NCI-H345 treated with DMSO at 0.1 percent for 48 hours (cell line): Measurements from ENCODE around the gene KCNJ12.
A peak's percentile ranks its signal among the peaks of the same experiment; 100 is the strongest.
"Not testable (repeated sequence)": the region's sequence is repeated elsewhere in the genome, so short reads cannot be mapped to it uniquely, and the experiment has no call there.

Experiments used
- DNase-seq: peaks from one replicate; lab custom pipeline; 2025; ENCODE audit not compliant: unreplicated experiment; lab: John Stamatoyannopoulos, UW

The KCNJ12 gene

DNA sequence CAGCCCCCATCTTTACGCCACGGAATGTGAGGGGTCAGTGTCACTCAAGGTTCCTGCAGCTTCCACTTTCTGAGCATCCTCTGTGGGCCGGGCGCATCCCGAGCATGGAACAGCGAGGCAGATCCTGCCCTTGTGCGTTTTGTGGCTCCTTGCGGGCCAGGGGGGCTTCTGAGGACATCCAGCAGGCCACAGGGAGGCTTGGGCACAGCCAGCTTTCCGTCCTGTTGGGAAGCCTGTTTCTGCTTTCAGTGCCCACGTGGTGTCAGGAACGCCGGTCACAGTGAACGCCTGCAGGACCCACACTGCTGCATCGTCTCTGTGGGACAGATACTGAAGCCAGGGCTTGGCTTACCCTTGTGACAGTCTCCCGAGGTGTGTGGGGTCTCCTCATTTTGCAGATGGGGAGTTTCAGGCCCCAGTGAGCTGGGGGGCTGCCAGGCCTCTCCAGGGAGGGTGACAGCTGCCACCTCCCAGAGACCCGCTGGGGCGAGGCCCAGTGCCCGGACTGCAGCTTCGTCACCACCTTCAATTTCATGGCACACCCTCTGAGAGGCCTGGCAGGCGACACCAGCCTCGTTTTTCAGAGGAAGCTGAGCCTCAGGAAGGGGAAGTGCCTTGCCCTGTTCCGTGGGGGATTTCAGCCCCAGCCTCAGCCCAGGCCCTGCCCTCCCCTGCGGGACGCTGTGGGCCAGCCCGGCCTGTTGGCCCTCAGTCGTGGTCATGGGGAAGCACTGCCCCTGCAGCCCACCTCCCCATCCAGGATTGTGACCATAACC is 29.0 kb downstream of the KCNJ12 start:
- not testable (repeated sequence) for DNase-seq

- DNase-seq, result not testable (repeated sequence)
These were observed 29.8 kb downstream of the KCNJ12 start for GRCh38 chr17:21405904-21406400.

DNA sequence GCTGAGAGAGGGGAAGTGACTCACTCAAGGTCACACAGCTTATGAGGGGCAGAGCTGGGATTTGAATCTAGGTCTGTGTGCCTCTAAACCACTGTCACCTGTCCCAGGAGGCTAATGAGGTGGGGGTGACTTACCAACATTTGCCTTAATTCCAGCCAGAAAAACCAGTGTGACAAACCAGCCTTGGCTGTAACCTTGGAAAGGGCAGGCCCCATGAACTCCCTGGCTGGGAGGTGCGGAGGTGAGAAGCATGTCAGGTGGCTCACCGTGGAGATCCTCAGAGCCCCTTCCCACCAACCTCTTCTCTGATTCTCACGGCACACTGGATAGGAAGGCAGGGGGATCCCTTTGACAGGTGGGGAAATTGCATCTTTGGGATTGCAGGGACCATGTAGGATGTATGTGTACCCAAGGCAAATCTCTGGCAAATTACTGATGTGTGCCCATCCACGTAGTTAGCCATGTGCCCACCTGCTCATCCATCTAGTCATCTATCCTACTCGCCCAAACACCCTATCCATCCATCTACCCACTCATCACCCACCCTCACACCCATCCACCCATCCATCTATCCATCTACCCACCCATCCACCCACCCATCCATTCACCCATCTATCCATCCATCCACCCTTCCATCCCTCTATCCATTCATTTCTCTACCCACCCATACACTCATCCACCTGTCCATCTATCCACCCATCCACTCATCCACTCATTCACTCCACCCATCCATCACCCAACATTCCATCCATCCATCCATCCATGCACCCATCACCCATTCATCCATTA is 30.7 kb downstream of the KCNJ12 start:
- not testable (repeated sequence) for DNase-seq

GRCh38 chr17:21407752-21408151 is 31.6 kb downstream of the KCNJ12 start:
- DNase-seq, result not testable (repeated sequence)

GRCh38 chr17:21408224-21408623 is 32.1 kb downstream of the KCNJ12 start:
- not testable (repeated sequence) for DNase-seq

DNA sequence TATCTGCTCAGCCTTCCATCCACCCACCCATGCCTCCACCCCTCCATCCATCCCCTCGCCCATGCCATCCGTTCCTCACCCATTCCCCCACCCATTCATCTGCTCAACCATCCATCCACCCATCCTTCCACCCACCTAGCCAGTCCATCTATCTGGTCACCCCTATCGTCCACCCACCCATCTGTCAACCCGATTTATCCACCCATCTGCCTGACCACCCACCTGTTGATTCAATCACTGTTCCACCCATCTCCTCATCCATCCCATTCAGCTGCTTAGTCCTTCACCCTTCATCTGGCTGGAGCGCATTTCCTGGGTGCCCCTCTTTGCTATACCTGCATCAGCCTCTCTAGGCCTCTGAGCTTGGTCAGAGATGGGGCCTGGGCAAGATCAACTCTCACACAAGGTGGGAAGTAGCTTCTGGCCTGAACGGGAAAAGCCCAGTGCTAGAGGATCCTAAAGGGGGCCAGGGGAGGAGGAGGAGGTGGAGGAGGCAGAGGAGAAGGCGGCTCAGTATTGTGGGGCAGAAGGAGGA is 32.7 kb downstream of the KCNJ12 start:
- not testable (repeated sequence) for DNase-seq

- not testable (repeated sequence) for DNase-seq
These were observed 33.2 kb downstream of the KCNJ12 start for GRCh38 chr17:21409388-21409787.

- DNase-seq, result not testable (repeated sequence)
These were observed 33.8 kb downstream of the KCNJ12 start for GRCh38 chr17:21409971-21410370.

DNA sequence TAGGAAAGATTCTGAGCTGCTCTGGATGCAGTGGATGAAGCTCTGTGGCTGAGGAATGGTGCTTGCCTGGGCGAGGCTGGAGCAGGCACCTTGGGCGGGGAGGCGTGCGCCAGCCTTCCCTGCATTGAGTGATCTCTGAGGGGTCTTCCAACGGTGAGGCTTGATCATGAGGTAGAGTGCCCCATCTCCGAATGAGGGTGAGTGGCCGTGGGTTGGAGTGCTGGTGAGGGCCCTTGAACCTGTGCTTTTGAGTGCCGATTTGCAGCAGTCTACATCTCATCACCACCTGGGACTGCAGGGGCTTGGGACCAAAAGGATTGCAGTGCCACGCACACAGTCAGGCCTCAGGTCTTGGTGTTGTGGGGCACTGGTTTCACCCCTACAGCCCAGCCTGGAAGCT is 34.2 kb downstream of the KCNJ12 start:
- not testable (repeated sequence) for DNase-seq

GRCh38 chr17:21410906-21411678 is 34.9 kb downstream of the KCNJ12 start:
- DNase-seq, result not testable (repeated sequence)

- not testable (repeated sequence) for DNase-seq
These were observed 35.6 kb downstream of the KCNJ12 start for GRCh38 chr17:21411679-21412205.

DNA sequence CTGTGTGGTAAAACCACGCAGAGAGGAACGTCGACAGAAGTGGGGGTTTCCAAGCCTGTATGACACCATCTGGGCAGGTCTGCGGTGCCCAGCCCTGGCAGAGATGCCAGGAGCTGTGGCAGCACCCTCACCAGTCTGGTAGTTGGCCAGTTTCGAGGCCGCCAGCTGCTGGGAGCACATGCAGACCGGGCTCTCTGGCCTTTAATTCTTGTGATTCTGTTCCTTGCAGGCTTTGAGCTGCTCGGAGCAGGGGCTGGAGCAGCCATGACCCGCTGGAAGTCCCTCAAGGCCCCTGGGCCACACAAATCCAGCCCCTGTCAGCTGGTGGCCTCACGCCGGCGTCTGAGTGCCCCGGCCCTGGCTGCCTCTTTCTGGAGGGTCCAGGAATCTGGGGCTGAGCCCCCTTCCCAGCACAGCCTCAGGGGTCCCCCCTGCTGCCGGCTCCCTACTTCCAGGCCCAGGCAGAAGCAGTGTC is 36.1 kb downstream of the KCNJ12 start:
- not testable (repeated sequence) for DNase-seq

- peak; percentile 0 for DNase-seq
These were observed 37.6 kb downstream of the KCNJ12 start for GRCh38 chr17:21413570-21414279.

DNA sequence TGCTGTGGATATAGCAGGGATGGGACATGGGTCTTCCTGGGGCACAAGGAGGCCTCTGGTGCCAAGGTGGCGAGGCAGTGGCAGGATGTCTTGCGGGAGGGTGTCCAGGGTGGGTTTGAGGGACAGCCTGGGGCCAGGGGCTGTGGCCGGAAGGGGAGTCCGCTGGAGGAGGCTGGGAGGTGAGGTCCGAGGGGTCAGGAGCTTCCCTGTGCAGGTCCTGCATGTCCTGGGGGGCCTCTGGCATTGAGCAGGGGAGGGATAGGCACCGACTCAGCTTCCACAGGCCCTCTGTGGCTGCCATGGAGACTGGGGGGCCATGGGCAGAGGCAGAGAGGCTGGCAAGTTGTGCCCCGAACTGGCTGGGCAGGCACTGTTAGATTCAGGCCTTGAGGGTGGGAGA is 38.5 kb downstream of the KCNJ12 start:
- DNase-seq, result not testable (repeated sequence)

DNA sequence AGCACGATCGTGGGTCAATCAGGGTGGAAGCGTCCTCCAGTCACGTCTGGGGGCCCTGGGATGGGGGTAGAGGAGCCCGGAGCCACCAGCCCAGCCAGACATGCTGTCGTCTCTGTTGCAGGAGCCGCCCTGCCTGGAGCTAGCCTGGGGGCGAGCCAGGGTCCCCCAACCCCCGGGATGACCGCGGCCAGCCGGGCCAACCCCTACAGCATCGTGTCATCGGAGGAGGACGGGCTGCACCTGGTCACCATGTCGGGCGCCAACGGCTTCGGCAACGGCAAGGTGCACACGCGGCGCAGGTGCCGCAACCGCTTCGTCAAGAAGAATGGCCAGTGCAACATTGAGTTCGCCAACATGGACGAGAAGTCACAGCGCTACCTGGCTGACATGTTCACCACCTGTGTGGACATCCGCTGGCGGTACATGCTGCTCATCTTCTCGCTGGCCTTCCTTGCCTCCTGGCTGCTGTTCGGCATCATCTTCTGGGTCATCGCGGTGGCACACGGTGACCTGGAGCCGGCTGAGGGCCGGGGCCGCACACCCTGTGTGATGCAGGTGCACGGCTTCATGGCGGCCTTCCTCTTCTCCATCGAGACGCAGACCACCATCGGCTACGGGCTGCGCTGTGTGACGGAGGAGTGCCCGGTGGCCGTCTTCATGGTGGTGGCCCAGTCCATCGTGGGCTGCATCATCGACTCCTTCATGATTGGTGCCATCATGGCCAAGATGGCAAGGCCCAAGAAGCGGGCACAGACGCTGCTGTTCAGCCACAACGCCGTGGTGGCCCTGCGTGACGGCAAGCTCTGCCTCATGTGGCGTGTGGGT is 39.2 kb downstream of the KCNJ12 start:
- not testable (repeated sequence) for DNase-seq

- not testable (repeated sequence) for DNase-seq
These were observed 40.4 kb downstream of the KCNJ12 start for GRCh38 chr17:21416471-21416981.

DNA sequence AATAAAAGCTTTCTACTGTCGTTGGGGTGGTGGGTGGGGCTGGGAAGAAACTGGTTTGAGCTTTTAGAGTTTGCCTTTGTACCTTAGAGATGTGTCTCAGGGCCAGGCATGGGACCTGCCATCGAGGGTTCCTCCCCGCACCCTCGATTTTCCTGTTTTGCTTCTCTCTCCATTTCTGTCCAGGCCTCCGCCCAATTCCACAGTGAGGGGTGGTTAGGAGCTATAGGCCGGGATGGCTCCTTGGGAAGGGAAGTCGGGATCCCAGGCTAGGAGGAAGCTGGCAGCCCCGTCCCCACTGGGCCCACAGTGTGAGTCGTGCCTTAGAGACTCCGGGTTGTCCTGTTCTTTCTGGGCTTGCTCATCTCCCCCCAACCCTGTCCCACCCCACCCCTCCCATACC is 41.2 kb downstream of the KCNJ12 start:
- DNase-seq, result not testable (repeated sequence)

DNA sequence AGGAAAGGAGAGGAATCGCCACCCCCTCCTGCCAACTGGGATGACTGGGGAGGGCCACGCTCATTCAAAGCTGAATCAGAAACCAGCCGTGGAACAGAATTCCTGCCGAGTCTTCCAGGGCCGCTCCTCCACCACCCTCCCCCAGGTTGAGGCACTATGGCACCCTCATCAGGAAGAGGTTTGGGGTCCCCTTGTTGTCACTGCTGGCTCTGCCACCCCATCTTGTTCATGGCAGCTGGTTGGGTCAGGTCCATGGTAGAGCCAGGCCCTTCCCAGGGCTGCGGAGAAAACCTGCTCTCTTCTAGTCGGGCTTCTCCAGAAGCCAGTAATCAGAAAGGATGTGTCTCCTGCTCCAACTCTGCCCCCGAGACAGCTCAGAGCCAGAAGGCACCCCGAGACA is 41.8 kb downstream of the KCNJ12 start:
- no peak for DNase-seq
